MV-4-11 (cell line): ENCODE measurements around the gene UTP18.
"Not testable (repeated sequence)": the region's sequence is repeated elsewhere in the genome, so short reads cannot be mapped to it uniquely, and the experiment has no call there.

Source experiments
- DNase-seq: peaks from one replicate; lab custom pipeline; 2025; lab: John Stamatoyannopoulos, UW

UTP18 gene

DNA sequence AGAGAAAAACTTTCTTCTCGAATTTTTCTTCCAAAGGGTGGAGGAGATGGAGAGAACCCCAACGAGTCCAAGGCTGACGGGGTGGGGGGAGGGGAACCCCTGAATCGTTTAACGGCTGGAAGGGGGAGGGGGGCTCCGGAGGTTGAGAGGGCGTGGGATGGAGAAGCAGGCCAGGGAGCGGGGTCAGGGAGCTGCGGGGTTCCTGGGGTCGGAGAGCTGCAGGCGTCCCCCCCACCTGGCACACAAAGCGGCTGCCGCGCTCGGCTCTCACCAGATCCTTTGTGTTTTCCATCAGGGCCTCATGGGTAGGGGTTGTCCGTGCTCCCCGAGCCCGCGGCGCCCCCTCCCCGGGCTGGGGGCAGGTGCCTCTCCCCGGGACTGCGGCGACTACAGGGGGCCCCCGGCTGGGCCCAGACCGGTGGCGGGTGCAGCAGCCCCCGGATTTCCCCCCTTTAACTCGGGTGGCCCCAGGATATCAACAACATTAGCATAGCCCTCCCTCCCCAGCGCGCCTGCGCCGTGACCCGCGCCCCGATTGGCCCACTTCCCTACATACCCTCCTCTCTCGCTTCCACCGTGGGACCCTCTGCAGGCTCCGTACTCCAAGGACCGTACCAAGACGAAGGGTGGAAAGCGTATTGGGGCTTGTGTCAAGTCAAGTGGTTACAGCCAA, 646 bp upstream of the UTP18 start, which contains the start of gene MBTD1:
Gene MBTD1 (minus strand): TSS at position 486 of the 673 bp plus-strand sequence. CDS start 34,888 bp downstream, outside the sequence.
- DNase-seq: peak; percentile 98

DNA sequence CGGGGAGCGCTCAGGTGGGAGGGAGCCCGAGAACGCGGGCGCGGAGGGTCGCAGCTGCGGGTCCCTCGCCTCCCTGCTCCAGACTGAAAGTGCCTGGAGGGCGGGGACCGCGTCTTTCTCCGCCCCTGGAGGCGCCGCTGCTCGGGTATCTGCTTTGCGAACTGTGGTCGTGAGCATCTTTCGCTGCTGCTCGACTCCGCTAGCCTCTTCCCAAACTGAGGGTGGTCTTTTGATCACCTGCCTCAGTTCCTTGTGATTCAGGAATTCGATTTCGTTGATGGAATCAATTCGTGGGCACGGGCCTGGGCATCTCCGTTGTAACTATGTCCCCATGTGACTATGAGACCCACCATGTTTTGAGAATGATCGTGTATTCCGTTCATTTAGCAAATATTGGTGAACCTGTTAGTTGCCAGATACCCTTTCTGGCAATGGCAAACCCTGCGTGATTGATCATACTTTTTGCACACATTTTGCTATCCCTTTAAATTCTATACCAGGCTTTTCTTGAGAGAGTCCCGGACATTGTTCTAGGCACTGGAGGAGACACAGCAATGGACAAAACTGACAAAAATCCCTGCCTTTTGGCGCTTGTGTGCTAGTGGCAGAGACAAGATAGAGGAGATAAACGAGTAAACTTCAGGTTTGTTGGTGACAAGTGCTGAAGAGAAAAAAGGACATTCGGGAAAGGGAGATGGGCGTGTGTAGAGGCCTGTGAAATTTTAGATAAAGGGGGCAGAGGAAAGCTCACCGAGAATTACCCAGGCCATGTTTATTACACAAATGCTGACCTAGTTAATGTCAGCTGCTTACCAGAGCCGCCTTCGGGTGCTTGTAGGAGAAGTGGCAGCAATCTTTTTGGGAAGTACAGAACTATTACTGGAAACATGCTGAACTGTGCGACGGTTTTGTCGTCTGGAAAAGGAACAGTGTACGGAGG, 948 bp downstream of the UTP18 start:
- DNase-seq: peak; percentile 33

DNA sequence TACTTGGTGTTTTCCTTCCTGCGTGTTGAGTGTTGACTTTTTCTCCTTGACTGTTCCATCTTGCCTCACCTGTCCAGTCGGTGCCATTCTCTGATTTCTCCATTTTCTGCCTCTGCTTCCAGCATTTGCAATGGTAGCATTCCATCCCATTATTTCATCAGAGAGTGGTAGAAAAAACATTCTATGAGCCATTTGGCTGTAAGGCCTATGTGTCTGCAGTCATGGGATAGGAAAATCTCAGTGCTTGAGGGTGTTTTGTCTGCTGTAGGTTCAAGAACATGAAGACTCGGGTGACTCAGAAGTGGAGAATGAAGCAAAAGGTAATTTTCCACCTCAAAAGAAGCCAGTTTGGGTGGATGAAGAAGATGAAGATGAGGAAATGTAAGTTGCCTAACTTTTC, 2.7 kb downstream of the UTP18 start:
- DNase-seq: no peak

DNA sequence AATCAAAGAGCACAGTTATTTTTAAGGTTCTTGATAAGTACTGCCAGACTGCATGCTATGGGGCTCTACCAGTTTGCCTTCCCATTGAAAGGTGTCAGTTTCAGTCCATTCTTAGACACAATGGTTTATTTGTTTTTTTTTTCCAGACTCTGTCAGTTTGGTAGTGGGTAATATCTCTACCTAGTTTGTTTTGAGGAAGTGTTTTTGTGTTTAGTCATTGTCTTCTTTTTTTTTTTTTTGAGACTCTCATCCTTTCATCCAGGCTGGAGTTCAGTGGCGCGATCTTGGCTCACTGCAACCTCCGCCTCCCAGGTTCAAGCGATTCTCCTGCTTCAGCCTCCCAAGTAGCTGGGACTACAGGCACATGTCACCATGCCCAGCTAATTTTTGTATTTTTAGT, 4.1 kb downstream of the UTP18 start:
- DNase-seq: not testable (repeated sequence)

DNA sequence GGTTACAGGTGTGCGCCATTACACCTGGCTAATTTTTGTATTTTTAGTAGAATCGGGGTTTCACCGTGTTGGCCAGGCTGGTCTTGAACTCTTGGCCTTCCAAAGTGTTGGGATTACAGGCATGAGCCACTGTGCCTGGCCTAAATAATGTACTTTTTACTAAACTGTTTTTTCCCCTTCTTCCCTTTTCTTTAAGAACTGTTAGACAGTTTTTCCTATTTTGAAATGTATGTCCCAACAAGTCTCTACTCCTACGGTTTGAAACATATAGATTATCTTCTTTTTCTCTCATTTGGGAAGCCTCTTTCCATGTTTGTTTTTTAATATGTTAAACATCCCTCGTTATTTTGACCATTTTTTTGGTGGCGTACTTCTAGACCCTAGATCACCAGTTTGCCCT, 9.6 kb downstream of the UTP18 start:
- DNase-seq: no peak

DNA sequence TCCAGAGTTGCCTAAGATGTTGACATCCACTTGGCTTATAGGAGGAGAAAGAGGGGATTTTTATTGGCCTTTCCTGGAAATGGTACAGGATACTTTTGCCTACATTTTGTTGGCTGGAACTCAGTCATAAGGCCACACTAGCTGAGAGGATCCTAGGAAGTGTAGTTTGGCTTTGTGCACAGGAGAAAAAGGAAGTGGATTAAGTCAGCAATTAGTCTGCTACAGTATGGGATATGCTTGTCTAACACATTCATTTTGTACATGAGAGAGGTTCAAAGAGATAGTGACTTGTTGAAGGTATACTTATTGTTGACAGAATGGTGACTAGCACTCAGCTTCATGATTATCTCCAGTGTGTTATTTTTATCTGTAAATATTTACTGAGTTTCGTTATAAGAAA, 10.3 kb downstream of the UTP18 start:
- DNase-seq: peak; percentile 57

DNA sequence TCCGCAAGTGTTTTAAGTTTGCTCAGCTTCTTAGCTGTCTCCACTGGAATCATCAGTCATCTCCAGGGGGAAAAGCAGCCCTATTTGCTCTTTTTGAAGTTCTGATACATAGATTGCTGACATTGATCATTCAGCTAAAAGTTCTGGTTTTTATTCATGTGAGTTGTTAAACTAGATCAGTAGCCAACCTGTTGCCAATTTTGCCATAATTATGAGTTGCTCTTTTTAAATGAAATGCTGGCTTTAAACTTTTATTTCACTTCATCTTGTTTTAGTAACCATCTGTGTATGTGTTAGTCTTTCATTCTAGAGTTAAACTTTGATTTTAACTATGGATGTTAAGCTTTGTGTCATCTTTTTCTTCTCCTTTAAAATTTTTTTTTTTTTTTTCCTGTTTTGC, 12.5 kb downstream of the UTP18 start:
- no peak for DNase-seq

DNA sequence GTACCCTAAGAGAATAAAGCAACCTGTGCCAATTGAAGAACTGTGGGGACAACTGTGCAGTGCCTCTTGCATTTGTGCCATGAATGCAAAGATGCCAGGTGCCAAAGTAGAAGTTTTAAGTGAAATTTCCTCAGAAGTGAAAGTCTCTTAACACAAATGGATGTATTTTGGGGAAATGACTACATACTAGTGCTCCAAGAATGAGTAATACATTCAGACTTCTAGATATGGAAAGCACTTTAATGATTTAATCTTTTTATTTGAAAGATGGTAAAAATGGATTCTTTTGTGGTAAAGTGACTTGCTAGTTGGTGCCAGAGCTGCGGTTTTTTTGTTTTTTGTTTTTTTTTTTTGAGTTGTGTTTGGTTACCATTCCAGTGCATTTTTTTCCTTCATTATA, 15.0 kb downstream of the UTP18 start:
- peak; percentile 56 for DNase-seq

DNA sequence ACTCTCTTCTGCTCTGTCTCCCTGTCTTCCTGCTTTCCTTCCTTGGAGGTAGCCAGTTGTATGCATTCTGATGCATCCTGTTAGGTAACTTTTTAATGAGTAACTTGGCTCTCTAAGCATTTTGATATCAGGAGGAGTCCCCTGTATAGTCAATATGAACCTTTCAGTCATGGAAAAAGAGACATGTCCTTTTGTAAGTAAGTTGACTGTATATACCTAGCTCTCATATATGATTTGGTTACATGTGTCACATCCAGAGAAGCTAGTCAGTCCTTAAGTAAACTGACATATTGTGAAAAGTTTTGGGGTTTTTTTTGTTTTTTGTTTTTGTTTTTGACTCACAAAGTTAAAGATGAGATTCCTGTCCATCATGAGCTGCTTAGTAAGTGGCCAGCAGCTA, 18.8 kb downstream of the UTP18 start:
- DNase-seq: no peak

DNA sequence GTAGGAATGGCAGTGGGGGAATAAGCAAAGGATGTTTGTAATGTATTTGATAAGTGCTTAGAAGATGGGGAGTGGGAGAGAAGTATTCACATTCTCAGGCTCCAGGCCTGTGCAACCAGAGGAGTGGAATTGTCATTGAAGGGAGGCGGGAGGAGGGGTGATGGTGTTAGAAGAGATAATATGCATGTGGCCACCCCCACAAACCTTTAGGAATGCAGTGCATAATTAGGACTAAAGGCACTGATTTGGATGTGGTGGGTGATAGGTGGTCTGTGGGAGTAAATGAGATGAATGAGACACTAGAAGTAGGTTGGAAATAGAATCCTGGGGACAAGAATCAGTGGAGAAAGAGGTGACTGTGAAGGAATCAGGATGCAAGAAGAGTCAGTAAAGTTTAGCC, 27.1 kb downstream of the UTP18 start:
- no peak for DNase-seq

DNA sequence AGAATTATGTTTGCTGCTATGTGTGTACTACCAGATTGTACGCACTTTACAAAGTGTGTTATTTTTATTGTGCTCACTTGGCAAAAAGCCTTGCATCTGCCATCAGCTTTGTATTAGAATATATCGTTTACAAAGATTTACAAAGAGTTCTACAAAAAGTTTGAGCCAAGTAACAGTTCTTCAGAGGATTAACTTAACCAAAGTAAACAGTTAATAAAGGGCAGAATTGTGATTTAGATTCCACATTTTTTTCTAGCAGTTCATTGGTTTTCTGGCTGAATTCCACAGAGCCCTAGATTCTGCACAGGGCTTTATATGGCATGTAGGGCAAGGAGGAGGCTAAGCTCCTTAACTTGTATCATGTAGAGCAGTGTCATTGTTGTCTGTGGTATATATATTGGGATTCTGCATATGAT, 29.4 kb downstream of the UTP18 start:
- no peak for DNase-seq

DNA sequence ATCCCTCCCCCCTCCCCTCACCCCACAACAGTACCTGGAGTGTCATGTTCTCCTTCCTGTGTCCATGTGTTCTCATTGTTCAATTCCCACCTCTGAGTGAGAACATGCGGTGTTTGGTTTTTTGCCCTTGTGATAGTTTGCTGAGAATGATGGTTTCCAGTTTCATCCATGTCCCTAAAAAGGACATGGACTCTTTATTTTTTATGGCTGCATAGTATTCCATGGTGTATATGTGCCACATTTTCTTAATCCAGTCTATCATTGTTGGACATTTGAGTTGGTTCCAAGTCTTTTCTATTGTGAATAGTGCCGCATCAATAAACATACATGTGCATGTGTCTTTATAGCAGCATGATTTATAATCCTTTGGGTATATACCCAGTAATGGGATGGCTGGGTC, 34.0 kb downstream of the UTP18 start:
- DNase-seq: not testable (repeated sequence)

DNA sequence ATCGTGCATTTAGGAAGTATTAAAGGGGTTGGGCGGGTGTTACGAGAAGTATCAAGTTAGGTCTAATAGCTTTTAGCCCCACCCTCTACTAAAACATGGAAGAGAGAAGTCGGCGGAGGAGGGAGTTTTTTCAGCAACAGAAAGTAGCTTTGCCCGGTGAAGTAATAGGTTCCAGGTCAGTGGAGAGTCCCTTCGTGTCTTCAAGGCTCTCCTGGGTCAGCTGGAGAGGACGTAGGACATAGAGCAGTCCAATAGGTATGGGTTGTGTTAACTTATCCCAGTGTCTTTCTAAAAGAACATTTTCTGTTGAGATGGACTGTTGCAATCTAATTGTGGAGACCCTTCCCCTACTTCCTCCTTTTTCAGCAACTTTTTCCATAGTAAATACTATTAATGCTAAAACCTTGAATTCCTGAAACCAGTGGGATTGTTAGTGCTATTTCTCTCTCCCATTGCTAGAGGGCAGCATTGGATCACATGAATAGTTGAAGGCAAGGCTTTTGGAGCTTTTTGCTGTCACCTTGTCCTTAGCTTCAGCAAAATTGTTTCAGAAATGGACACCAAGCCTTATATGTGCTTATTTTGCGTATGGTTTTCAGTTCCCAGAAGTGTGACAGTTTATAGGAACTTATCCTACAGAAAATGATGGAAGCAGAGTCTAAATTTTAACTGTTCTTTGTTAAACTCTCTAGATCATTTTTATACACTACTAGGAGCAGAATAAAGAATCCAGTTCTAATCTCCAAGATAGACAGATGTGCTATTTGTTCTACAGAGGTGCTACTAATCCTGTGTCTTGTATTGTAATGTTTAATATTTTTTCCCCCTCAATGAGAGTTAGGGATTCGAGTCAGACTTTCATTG, 38.4 kb downstream of the UTP18 start:
- peak; percentile 47 for DNase-seq

DNA sequence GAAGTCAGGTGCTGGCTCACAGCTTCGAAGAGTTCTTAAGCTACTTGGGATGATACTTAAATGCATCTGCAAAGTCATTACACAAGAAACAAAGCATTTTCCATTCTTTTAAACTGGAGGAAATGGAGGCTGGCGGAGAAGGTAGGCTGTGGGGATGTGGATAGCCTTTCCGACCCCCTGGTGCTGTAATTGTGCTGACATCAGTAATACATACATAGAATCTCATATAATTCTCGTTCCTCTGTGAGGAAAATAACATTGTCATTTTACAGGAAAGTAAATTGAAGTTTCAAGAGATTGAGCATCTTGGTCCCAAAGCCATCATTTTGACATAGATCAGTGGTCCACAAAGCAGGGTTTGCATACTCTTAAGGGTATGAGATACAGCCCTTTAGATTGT, 39.5 kb downstream of the UTP18 start:
- no peak for DNase-seq

DNA sequence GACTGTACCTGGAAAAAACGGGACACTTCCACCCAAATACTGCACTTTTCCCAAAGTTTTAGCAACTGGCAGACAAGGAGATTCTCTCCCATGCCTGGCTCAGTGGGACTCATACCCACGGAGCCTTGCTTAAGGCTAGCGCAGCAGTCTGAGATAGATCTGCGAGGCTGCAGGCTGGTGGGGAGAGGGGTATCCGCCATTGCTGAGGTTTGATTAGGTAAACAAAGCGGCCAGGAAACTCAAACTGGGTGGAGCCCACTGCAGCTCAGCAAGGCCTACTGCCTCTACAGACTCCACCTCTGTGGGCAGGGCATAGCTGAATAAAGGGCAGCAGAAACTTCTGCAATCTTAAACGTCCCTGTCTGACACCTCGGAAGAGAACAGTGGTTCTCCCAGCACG, 44.8 kb downstream of the UTP18 start:
- DNase-seq: no peak

DNA sequence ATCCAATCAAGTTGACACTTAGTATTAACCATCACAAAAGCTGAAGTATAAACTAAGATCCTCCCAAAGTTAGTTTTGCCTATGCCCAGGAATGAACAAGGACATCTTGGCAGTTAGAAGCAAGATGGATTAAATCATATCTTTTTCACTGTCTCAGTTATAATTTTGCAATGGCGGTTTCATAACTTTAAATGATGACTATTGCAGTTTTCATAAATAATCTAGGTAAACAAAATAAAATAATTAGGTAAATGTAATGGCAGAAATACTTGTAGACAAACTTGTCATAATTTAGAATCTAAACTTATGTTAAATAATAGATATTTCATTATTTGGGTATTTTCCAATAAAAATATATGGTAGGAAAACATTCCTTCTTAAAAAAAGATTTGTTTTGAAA, 51.7 kb downstream of the UTP18 start:
- not testable (repeated sequence) for DNase-seq

DNA sequence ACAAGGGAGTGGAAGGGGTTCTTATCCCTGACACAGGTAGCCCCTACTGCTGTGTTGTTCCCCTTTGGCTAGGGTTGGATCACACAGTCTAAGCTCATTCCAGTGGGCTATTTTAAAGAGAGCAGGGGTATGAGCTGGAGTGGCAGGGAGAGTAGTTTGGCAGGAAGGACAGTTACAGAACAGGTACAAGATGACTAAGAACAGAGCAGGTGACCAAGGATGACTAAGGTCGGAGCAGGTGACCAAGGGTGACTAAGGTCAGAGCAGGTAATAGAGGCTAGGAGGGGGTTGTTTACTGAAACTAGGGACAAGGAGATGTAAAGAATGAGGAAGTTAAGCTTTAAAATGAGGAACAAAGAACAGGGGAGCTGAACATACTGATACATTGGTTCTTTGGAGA, 58.8 kb downstream of the UTP18 start:
- peak; percentile 56 for DNase-seq

DNA sequence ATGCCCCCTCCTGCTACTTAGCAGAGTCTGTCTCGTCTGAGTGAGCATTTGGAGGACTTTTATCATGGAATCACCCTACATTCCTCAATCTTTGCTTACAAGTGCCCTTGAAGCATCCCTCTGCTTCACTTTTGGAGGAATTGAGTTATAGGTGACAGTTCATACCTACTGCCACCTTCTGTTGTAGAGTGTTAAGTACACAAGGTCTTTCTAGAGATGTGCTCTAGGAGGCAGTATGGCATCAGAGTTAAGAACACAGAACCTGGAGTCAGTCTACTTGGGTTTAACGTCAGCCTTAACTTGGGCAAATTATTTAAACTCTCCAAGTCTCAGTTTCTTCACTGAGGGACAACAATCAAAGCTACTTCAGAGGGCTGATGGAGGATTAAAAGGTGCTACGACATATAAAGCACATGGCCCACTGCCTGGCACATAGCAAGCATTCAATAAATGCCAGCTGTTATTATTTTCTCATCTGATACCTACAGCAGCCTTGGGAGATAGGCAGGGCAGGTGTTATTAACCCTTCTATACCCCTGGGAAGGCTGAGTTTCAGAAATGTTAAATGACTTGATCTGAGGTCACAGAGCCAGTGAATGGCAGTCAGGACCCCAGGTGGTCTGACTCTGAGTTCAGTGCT, 62.2 kb downstream of the UTP18 start:
- peak; percentile 47 for DNase-seq

DNA sequence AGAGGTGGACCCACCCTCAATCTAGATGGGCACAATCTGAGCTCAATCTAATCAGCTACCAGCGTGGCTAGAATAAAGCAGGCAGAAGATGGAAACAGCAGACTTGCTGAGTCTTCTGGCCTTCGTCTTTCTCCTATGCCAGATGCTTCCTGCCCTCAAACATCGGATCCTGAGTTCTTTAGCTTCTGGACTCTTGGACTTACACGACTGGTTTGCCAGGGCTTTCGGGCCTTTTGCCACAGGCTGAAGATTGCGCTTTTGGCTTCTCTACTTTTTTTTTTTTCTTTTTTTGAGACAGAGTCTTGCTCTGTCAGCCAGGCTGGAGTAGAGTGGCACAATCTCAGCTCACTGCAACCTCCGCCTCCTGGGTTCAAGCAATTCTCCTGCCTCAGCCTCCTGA, 65.1 kb downstream of the UTP18 start:
- DNase-seq: no peak

DNA sequence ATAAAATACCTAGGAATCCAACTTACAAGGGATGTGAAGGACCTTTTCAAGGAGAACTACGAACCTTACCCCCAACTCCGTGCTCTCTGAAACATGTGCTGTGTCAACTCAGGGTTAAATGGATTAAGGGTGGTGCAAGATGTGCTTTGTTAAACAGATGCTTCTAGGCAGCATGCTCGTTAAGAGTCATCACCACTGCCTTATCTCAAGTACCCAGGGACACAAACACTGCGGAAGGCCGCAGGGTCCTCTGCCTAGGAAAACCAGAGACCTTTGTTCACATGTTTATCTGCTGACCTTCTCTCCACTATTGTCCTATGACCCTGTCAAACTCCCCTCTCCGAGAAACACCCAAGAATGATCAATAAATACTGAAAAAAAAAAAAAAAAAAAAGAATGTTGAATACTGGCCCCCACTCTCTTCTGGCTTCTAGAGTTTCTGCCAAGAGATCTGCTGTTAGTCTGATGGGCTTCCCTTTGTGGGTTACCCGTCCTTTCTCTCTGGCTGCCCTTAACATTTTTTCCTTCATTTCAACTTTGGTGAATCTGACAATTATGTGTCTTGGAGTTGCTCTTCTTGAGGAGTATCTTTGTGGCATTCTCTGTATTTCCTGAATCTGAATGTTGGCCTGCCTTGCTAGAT, 70.6 kb downstream of the UTP18 start:
- not testable (repeated sequence) for DNase-seq

DNA sequence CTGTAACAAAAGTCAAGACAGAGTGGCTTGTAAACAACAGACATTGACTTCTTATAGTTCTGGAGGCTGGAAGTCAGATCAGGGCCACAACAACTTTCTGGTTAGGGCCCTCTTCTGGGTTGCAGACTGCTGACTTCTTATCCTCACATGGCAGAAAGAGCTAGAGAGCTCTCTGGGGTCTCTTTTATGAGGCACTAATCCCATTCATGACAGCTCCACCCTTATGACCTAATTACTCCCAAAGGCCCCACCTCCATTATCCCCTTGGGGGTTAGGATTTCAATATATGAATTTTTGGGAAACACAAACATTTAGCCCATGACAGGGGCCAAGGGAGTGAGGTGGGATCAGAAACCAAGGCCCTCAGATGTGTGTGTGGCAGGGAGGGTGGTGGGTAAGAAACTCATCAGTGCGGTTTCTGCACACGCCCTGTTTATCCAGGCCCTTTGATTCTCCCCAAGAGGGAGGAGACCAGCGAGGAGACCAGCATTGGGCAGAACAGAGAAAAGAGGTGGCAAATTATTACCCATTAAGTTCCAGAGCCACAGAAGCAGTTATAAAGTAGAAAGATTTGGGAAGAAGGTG, 74.8 kb downstream of the UTP18 start:
- DNase-seq: no peak
